ENCODE measurements around the gene MED27.

DNA sequence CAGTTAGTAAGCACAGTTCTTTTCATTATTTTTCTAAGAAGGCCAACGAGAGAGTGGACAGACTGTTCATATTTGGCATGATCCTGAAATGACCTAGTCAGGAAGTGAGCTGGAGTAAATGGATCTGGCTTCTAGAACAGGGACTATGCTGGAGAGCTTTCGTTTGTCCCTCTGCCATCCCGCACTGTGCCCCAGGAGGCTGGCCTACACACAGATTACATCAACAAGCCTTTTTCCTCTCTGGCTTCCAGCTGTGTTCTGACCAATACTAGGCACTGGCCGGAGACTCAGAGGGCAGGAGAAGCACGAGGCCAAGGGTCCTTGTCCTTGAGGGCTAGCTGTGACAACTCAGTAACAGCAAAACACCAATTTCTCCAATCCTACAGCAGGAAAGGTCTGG is 127.8 kb downstream of the MED27 start:
- no peak for TF ChIP-seq YY1 (IDR thresholded peaks at IDR 0.05; ENCODE audit: low read depth)
- TF ChIP-seq ZBTB7A (IDR thresholded peaks at IDR 0.05; ENCODE audit: low read depth) = no peak
- no peak for TF ChIP-seq TCF12 (IDR thresholded peaks at IDR 0.05; ENCODE audit: low read depth)

Data from Ishikawa (cell line).